Lung microvascular endothelial cell (primary cell): ENCODE measurements around the gene OAS3. TPM values are rescaled to one million over a fixed set of nuclear protein-coding genes. Genes with fewer than 3 reads are reported as not detected.

ENCODE experiments used
- DNase-seq, 2 donors: peaks; one replicate each; pipeline versions ENCODE4 v3.0.0 to v3.0.0-alpha.2; 2010; ENCODE audit warnings: low read depth in 2 of 2
- total RNA-seq: library from RNA; depleted of rRNA; stranded (reverse); fragments of >200 nt; gene quantifications from 2 replicates; pipeline ENCODE4 v1.2.1, GENCODE V29; 2014

Gene OAS3
- total RNA-seq, 1 donor from 2014 or later: 1.8 TPM

DNA sequence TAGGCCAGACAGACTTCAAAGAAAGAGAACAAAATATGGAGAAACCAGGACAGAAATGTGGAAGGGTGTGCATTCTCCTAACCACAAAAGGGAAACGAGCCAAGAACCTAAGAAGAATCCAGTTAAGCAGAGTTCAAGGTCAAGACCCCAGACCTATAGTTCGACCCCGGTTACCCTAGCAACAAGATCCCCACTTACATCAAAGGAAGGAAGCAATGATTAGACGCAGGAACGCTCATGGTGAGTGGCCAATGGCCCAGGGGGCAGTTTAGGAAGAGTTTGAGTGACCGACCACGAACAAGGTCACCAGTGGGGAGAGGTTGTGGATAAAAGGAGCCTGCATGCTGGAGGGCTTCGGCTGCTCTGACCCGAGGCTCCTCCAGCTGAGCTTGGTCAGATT lies 76.3 kb downstream of the OAS3 start:
- DNase-seq: no peak

DNA sequence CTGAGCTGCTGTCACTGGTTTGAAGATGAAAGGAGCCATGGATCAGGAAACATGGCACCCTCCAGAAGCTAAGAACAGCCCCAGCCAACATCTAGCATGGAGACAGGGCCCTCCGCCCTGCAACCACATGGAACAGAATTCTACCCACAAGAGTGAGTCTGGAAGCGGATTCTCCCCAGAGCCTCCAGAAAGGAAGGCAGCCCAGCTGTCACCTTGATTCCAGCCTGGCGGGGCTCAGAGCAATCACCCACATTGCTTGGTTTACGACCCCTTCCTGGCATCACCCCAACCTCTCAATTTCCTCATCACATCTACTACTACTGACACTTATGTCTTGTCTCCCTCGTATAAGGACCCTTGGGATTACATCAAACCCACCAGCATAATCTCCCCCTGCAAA lies 78.5 kb downstream of the OAS3 start:
- no peak for DNase-seq

DNA sequence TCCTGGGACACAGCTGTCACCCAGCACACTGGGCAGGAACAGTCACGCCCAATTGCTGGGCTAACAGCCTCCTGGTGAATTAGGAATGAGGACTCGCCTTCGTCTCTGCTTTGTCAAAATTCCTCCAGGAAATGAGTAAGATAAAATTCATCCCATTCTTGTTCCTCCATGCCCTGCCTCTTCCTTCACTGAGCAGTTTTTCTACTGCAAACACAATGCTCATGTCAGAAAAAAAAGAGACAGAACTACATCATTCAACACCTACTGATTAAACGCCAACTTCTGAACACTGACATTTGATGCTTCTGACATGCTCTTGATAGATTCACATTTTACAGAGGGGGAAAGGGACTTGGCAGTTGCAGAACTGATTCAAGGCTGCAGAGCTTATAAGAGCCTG lies 80.8 kb downstream of the OAS3 start:
- DNase-seq: peak; percentile 67 to 77

DNA sequence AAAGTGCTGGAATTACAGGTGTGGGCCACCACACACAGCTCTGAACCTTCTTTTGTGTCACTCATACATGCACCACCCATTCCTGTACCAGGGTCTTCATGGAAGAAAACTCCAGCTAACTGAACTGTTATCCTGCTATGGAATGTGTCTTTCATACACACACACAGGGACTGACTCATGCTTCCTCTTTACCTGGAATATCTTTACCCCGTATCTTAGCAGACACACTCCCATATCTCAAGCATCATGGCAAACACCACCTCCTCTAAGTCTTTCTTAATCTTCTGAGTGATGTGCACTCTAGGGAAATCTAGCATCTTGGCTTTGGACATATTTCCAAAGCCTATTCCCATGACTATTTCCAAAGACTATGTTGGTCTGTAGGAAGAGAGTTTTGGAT lies 83.2 kb downstream of the OAS3 start:
- DNase-seq: no peak

Other genes with a start within 250 kb of the OAS3 start
- under 0.01 TPM in 1 of 2 replicates, not detected in the other for gene RPH3A, start 146.7 kb upstream of the OAS3 start, total RNA-seq
- gene OAS1, start 31.5 kb upstream of the OAS3 start, total RNA-seq: 13.5 and 21.4 TPM in 2 replicates
- 0.60 and 3.3 TPM in 2 replicates for gene OAS2, start 40.0 kb downstream of the OAS3 start, total RNA-seq
- 0.65 and 4.6 TPM in 2 replicates for gene DTX1, start 118.3 kb downstream of the OAS3 start, total RNA-seq
- gene RASAL1, start 197.3 kb downstream of the OAS3 start, total RNA-seq: not detected in 2 replicates
- gene CFAP73, start 211.2 kb downstream of the OAS3 start, total RNA-seq: not detected in 2 replicates
- gene DDX54, start 247.0 kb downstream of the OAS3 start, total RNA-seq: 30.2 and 31.4 TPM in 2 replicates
- 13.1 and 15.9 TPM in 2 replicates for gene RITA1, start 247.2 kb downstream of the OAS3 start, total RNA-seq